ENCODE data around the gene MYO1B.

MYO1B gene

GRCh38 chr2:191441496-191442214, 196.5 kb downstream of the MYO1B start:
- no peak overlapping the region for H3K4me3 ChIP-seq (ENCODE audit: low read depth, low read length, poor library complexity, severe bottlenecking)
- no peaks in the 10 kb centered on the region for H3F3A ChIP-seq (ENCODE audit: insufficient read depth, low read length)
- no peak overlapping the region for H3K27ac ChIP-seq (ENCODE audit: low read depth, low read length, poor library complexity, severe bottlenecking)
- no peaks in the 10 kb centered on the region for H4K20me1 ChIP-seq (ENCODE audit: insufficient read depth, low read length)
- no peak overlapping the region for H2AFZ ChIP-seq (ENCODE audit: low read length)
- no peaks in the 10 kb centered on the region for H3K27me3 ChIP-seq (ENCODE audit: insufficient read depth, low read length)
- no peak overlapping the region for H3K9ac ChIP-seq (ENCODE audit: low read length)
- H3K36me3 ChIP-seq (ENCODE audit: insufficient read depth, low read length), result no peaks in the 10 kb centered on the region
- H3K9me3 ChIP-seq (ENCODE audit: low read length), result no peaks in the 10 kb centered on the region
- TF ChIP-seq EZH2 (IDR thresholded peaks at IDR 0.05; ENCODE audit: borderline replicate concordance, low read length) (no peak), CTCF (IDR thresholded peaks at IDR 0.05; ENCODE audit: low read length) (no peak)
- H3K79me2 ChIP-seq (ENCODE audit: insufficient read depth, low read length), result no peaks in the 10 kb centered on the region
- no peak overlapping the region for H3K4me2 ChIP-seq (ENCODE audit: low read length)
- H3K9me2 ChIP-seq (ENCODE audit: low read depth, low read length), result no peaks in the 10 kb centered on the region
- no peaks in the 10 kb centered on the region for H3K4me1 ChIP-seq (ENCODE audit: insufficient read depth, low read length, severe bottlenecking)

- no peak overlapping the region for H3K4me2 ChIP-seq (ENCODE audit: low read length)
- no peaks in the 10 kb centered on the region for H3K9me2 ChIP-seq (ENCODE audit: low read depth, low read length)
- no peaks in the 10 kb centered on the region for H4K20me1 ChIP-seq (ENCODE audit: insufficient read depth, low read length)
- no peak overlapping the region for H3K27ac ChIP-seq (ENCODE audit: low read depth, low read length, poor library complexity, severe bottlenecking)
- H3F3A ChIP-seq (ENCODE audit: insufficient read depth, low read length), result no peaks in the 10 kb centered on the region
- no peaks in the 10 kb centered on the region for H3K36me3 ChIP-seq (ENCODE audit: insufficient read depth, low read length)
- H3K4me1 ChIP-seq (ENCODE audit: insufficient read depth, low read length, severe bottlenecking), result no peaks in the 10 kb centered on the region
- H3K79me2 ChIP-seq (ENCODE audit: insufficient read depth, low read length), result no peaks in the 10 kb centered on the region
- H3K9me3 ChIP-seq (ENCODE audit: low read length), result no peaks in the 10 kb centered on the region
- H3K27me3 ChIP-seq (ENCODE audit: insufficient read depth, low read length), result no peaks in the 10 kb centered on the region
- H2AFZ ChIP-seq (ENCODE audit: low read length), result no peak overlapping the region
- H3K9ac ChIP-seq (ENCODE audit: low read length), result no peak overlapping the region
- H3K4me3 ChIP-seq (ENCODE audit: low read depth, low read length, poor library complexity, severe bottlenecking), result no peak overlapping the region
- TF ChIP-seq CTCF (IDR thresholded peaks at IDR 0.05; ENCODE audit: low read length), result no peak
- TF ChIP-seq EZH2 (IDR thresholded peaks at IDR 0.05; ENCODE audit: borderline replicate concordance, low read length), result no peak
Observed at GRCh38 chr2:191443446-191443845, 198.2 kb downstream of the MYO1B start.

- Histone ChIP-seq H3K4me3 (ENCODE audit: low read depth, low read length, poor library complexity, severe bottlenecking) (no peak overlapping the region), H3K9ac (ENCODE audit: low read length) (no peak overlapping the region), H4K20me1 (ENCODE audit: insufficient read depth, low read length) (no peaks in the 10 kb centered on the region)
Observed at GRCh38 chr2:191446910-191447309, 201.7 kb downstream of the MYO1B start.

More at GRCh38 chr2:191446910-191447309, 201.7 kb downstream of the MYO1B start:
- no peak for TF ChIP-seq CTCF (IDR thresholded peaks at IDR 0.05; ENCODE audit: low read length)
- TF ChIP-seq EZH2 (IDR thresholded peaks at IDR 0.05; ENCODE audit: borderline replicate concordance, low read length), result no peak
- H3K9me3 ChIP-seq (ENCODE audit: low read length), result no peaks in the 10 kb centered on the region
- H3K79me2 ChIP-seq (ENCODE audit: insufficient read depth, low read length), result no peaks in the 10 kb centered on the region
- no peaks in the 10 kb centered on the region for H3K36me3 ChIP-seq (ENCODE audit: insufficient read depth, low read length)
- H3F3A ChIP-seq (ENCODE audit: insufficient read depth, low read length), result no peaks in the 10 kb centered on the region
- no peaks in the 10 kb centered on the region for H3K9me2 ChIP-seq (ENCODE audit: low read depth, low read length)
- H3K27ac ChIP-seq (ENCODE audit: low read depth, low read length, poor library complexity, severe bottlenecking), result no peak overlapping the region
- H3K4me1 ChIP-seq (ENCODE audit: insufficient read depth, low read length, severe bottlenecking), result no peaks in the 10 kb centered on the region
- no peaks in the 10 kb centered on the region for H3K27me3 ChIP-seq (ENCODE audit: insufficient read depth, low read length)
- H2AFZ ChIP-seq (ENCODE audit: low read length), result no peak overlapping the region
- H3K4me2 ChIP-seq (ENCODE audit: low read length), result no peak overlapping the region
